HG03354 (cell line): ENCODE measurements around the gene SLC16A5.
A peak's percentile ranks its signal among the peaks of the same experiment; 100 is the strongest.
"Not testable (repeated sequence)": the region's sequence is repeated elsewhere in the genome, so short reads cannot be mapped to it uniquely, and the experiment has no call there.

Source experiments
- ATAC-seq: cut with Tn5 transposase; IDR thresholded peaks from one replicate; pipeline ENCODE4 v1.9.1; 2021; ENCODE audit warnings: mild to moderate bottlenecking; ENCODE audit not compliant: unreplicated experiment, poor library complexity, severe bottlenecking

The SLC16A5 gene

GRCh38 chr17:75108193-75108592 is 20.4 kb downstream of the SLC16A5 start:
- no peak for ATAC-seq

GRCh38 chr17:75109046-75109406 is 21.3 kb downstream of the SLC16A5 start:
- no peak for ATAC-seq

- peak; percentile 65 for ATAC-seq
Measured at GRCh38 chr17:75109407-75110233, 21.9 kb downstream of the SLC16A5 start, which contains the start of gene ARMC7. TSS of gene ARMC7 (plus strand) at chr17:75109969. CDS start at chr17:75110289, 320 bp downstream.

- ATAC-seq = no peak
Measured at GRCh38 chr17:75110234-75110937, 22.6 kb downstream of the SLC16A5 start.

GRCh38 chr17:75111777-75112335 is 24.1 kb downstream of the SLC16A5 start:
- no peak for ATAC-seq

- peak; percentile 54 for ATAC-seq
Measured at GRCh38 chr17:75113798-75114551, 26.2 kb downstream of the SLC16A5 start.

- ATAC-seq = no peak
Measured at GRCh38 chr17:75114552-75115314, 27.0 kb downstream of the SLC16A5 start.

- no peak for ATAC-seq
Measured at GRCh38 chr17:75115555-75115954, 27.8 kb downstream of the SLC16A5 start.

- ATAC-seq = no peak
Measured at GRCh38 chr17:75116737-75117136, 29.0 kb downstream of the SLC16A5 start.

GRCh38 chr17:75118307-75118706 is 30.6 kb downstream of the SLC16A5 start:
- no peak for ATAC-seq

- no peak for ATAC-seq
Measured at GRCh38 chr17:75124041-75124818, 36.5 kb downstream of the SLC16A5 start.

GRCh38 chr17:75124819-75125162 is 37.0 kb downstream of the SLC16A5 start:
- no peak for ATAC-seq

- ATAC-seq = no peak
Measured at GRCh38 chr17:75125984-75126383, 38.2 kb downstream of the SLC16A5 start.

- ATAC-seq = no peak
Measured at GRCh38 chr17:75126954-75127353, 39.2 kb downstream of the SLC16A5 start.

- ATAC-seq = not testable (repeated sequence)
Measured at GRCh38 chr17:75127936-75128335, 40.2 kb downstream of the SLC16A5 start.

- no peak for ATAC-seq
Measured at GRCh38 chr17:75128694-75129505, 41.1 kb downstream of the SLC16A5 start.

GRCh38 chr17:75129576-75129975 is 41.8 kb downstream of the SLC16A5 start:
- no peak for ATAC-seq

- no peak for ATAC-seq
Measured at GRCh38 chr17:75130059-75130631, 42.4 kb downstream of the SLC16A5 start.
